ENCODE measurements around the gene HERPUD1. TPM values are rescaled to one million over a fixed set of nuclear protein-coding genes. Genes with fewer than 3 reads are reported as not detected.
"Not testable (repeated sequence)": the region's sequence is repeated elsewhere in the genome, so short reads cannot be mapped to it uniquely, and the experiment has no call there.

The HERPUD1 gene
- total RNA-seq, 1 donor from 2014 or later: 60.8 TPM

- no peak for DNase-seq (ENCODE audit: low spot score)
- H3K36me3 Mint-ChIP-seq (ENCODE audit: low read depth, unreplicated experiment): peaks cover 16% of the 10 kb centered on the region
Measured at GRCh38 chr16:56931271-56931891, 561 bp upstream of the HERPUD1 start.

GRCh38 chr16:56932721-56933619 is 1.0 kb downstream of the HERPUD1 start:
- Mint-ChIP-seq H3K4me3 (ENCODE audit: unreplicated experiment) (peak overlapping the region; percentile 97), H3K4me1 (ENCODE audit: unreplicated experiment) (peaks cover 25% of the 10 kb centered on the region), H3K36me3 (ENCODE audit: low read depth, unreplicated experiment) (peaks cover 28% of the 10 kb centered on the region), H3K27me3 (ENCODE audit: unreplicated experiment) (peaks cover 10% of the 10 kb centered on the region), H3K9me3 (ENCODE audit: unreplicated experiment) (no peaks in the 10 kb centered on the region), H3K27ac (ENCODE audit: unreplicated experiment) (peak overlapping the region; percentile 96)
- DNase-seq (ENCODE audit: low spot score): peak; percentile 66
- TF ChIP-seq CTCF (IDR thresholded peaks at IDR 0.05; ENCODE audit: unreplicated experiment): no peak

More at GRCh38 chr16:56931271-56931891, 561 bp upstream of the HERPUD1 start:
- H3K27me3 Mint-ChIP-seq (ENCODE audit: unreplicated experiment): peaks cover 10% of the 10 kb centered on the region
- H3K4me3 Mint-ChIP-seq (ENCODE audit: unreplicated experiment): peak overlapping the region; percentile 65
- H3K27ac Mint-ChIP-seq (ENCODE audit: unreplicated experiment): peak overlapping the region; percentile 72
- TF ChIP-seq CTCF (IDR thresholded peaks at IDR 0.05; ENCODE audit: unreplicated experiment): no peak
- peaks cover 23% of the 10 kb centered on the region for H3K4me1 Mint-ChIP-seq (ENCODE audit: unreplicated experiment)
- H3K9me3 Mint-ChIP-seq (ENCODE audit: unreplicated experiment): no peaks in the 10 kb centered on the region

GRCh38 chr16:56933828-56934598 is 2.1 kb downstream of the HERPUD1 start:
- H3K4me1 Mint-ChIP-seq (ENCODE audit: unreplicated experiment): peaks cover 26% of the 10 kb centered on the region
- TF ChIP-seq CTCF (IDR thresholded peaks at IDR 0.05; ENCODE audit: unreplicated experiment): no peak
- peaks cover 10% of the 10 kb centered on the region for H3K27me3 Mint-ChIP-seq (ENCODE audit: unreplicated experiment)
- H3K4me3 Mint-ChIP-seq (ENCODE audit: unreplicated experiment): peak overlapping the region; percentile 86
- DNase-seq (ENCODE audit: low spot score): no peak
- peak overlapping the region; percentile 30 for H3K27ac Mint-ChIP-seq (ENCODE audit: unreplicated experiment)
- H3K9me3 Mint-ChIP-seq (ENCODE audit: unreplicated experiment): no peaks in the 10 kb centered on the region
- H3K36me3 Mint-ChIP-seq (ENCODE audit: low read depth, unreplicated experiment): peaks cover 36% of the 10 kb centered on the region

- H3K4me3 Mint-ChIP-seq (ENCODE audit: unreplicated experiment): peak overlapping the region; percentile 86
- H3K27ac Mint-ChIP-seq (ENCODE audit: unreplicated experiment): peak overlapping the region; percentile 30
- not testable (repeated sequence) for DNase-seq (ENCODE audit: low spot score); H3K9me3 Mint-ChIP-seq (ENCODE audit: unreplicated experiment)
- H3K4me1 Mint-ChIP-seq (ENCODE audit: unreplicated experiment): peaks cover 26% of the 10 kb centered on the region
- peaks cover 40% of the 10 kb centered on the region for H3K36me3 Mint-ChIP-seq (ENCODE audit: low read depth, unreplicated experiment)
- H3K27me3 Mint-ChIP-seq (ENCODE audit: unreplicated experiment): peaks cover 10% of the 10 kb centered on the region
Measured at GRCh38 chr16:56934599-56935145, 2.7 kb downstream of the HERPUD1 start.

GRCh38 chr16:56935201-56935600 is 3.3 kb downstream of the HERPUD1 start:
- peak overlapping the region; percentile 18 for H3K27ac Mint-ChIP-seq (ENCODE audit: unreplicated experiment)
- no peak for TF ChIP-seq CTCF (IDR thresholded peaks at IDR 0.05; ENCODE audit: unreplicated experiment)
- peaks cover 10% of the 10 kb centered on the region for H3K27me3 Mint-ChIP-seq (ENCODE audit: unreplicated experiment)
- peaks cover 44% of the 10 kb centered on the region for H3K36me3 Mint-ChIP-seq (ENCODE audit: low read depth, unreplicated experiment)
- peak overlapping the region; percentile 4 for H3K4me3 Mint-ChIP-seq (ENCODE audit: unreplicated experiment)
- DNase-seq (ENCODE audit: low spot score): no peak
- no peaks in the 10 kb centered on the region for H3K9me3 Mint-ChIP-seq (ENCODE audit: unreplicated experiment)
- H3K4me1 Mint-ChIP-seq (ENCODE audit: unreplicated experiment): peaks cover 26% of the 10 kb centered on the region
